Esophagus muscularis mucosa (tissue), 4 donors: ENCODE results near the gene PHKB.

Experiments used
- EP300 ChIP-seq: sonication (generic); formaldehyde crosslinking; IDR thresholded peaks from one replicate; pipeline ENCODE4 v1.6.1; 2017; ENCODE audit warnings: antibody characterized with exemption
- POLR2A ChIP-seq: fragments of 450-650 bp; IDR thresholded peaks from one replicate; pipeline ENCODE4 v1.6.1; 2017; ENCODE audit warnings: antibody characterized with exemption, moderate library complexity, mild to moderate bottlenecking, low read depth
- POLR2AphosphoS5 ChIP-seq, 2 donors: sonication (generic); formaldehyde crosslinking; IDR thresholded peaks; one replicate each; pipeline ENCODE4 v1.6.1; 2017; ENCODE audit warnings: antibody characterized with exemption in 2 of 2
- TF ChIP-seq, protein P1 (sequence below), 3 experiments: fragments of 200-600 bp in 2 of 3; fragments of 450-650 bp in 1 of 3; sonication (generic) in 2 of 3; IDR thresholded peaks; one replicate each; pipeline ENCODE4 v1.5.1; 2017 to 2019; ENCODE audit warnings: antibody characterized with exemption in 3 of 3, mild to moderate bottlenecking in 2 of 3, moderate library complexity in 1 of 3

DNA sequence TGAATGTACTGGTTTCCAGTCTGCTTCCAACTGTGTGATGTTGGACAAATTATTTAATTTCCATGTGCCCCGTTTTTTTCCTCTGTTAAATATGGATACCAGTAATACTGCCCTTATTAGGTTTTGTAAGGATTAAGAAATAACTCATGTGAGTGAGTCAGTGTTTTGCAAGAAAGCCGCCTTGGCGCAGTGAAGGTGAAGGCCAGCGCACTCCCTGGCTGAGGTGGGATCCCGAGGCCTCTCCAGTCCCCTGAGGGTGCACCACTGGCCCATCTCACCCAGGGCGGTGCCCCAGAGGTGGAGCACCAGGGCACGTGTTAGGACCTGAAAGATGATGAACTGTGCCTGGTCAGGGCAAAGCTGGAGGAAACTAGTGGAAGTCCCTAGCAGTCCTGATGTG lies 43.5 kb downstream of the PHKB start:
- TF ChIP-seq POLR2A (no peak), POLR2AphosphoS5 (IDR thresholded peaks at IDR 0.05) (no peak), EP300 (no peak)
- TF ChIP-seq, protein P1, sequence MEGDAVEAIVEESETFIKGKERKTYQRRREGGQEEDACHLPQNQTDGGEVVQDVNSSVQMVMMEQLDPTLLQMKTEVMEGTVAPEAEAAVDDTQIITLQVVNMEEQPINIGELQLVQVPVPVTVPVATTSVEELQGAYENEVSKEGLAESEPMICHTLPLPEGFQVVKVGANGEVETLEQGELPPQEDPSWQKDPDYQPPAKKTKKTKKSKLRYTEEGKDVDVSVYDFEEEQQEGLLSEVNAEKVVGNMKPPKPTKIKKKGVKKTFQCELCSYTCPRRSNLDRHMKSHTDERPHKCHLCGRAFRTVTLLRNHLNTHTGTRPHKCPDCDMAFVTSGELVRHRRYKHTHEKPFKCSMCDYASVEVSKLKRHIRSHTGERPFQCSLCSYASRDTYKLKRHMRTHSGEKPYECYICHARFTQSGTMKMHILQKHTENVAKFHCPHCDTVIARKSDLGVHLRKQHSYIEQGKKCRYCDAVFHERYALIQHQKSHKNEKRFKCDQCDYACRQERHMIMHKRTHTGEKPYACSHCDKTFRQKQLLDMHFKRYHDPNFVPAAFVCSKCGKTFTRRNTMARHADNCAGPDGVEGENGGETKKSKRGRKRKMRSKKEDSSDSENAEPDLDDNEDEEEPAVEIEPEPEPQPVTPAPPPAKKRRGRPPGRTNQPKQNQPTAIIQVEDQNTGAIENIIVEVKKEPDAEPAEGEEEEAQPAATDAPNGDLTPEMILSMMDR (IDR thresholded peaks at IDR 0.05) = no peak
